Duodenal mucosa (tissue), 2 donors: ENCODE results near the gene NIN.

Source experiments
- H3K27ac ChIP-seq: one replicate; pipeline ENCODE4 v1.7.0; 2013; ENCODE audit warnings: low read depth, low read length
- H3K27me3 ChIP-seq, 2 donors: one replicate each; pipeline ENCODE4 v1.7.0; 2013; ENCODE audit warnings: low read length in 2 of 2, control low read depth in 1 of 2; ENCODE audit not compliant: insufficient read depth in 2 of 2, control insufficient read depth in 1 of 2
- H3K36me3 ChIP-seq, 2 donors: one replicate each; pipeline ENCODE4 v1.7.0; 2013; ENCODE audit warnings: low read length in 2 of 2, control low read depth in 1 of 2; ENCODE audit not compliant: insufficient read depth in 2 of 2, control insufficient read depth in 1 of 2
- H3K4me1 ChIP-seq, 2 donors: one replicate each; pipeline ENCODE4 v1.7.0; 2013; ENCODE audit warnings: low read length in 2 of 2, control low read depth in 1 of 2; ENCODE audit not compliant: insufficient read depth in 2 of 2, control insufficient read depth in 1 of 2
- H3K4me3 ChIP-seq, 2 donors: one replicate each; pipeline ENCODE4 v1.7.0; 2013; ENCODE audit warnings: low read length in 2 of 2, low read depth in 1 of 2
- H3K9ac ChIP-seq, 2 donors: one replicate each; pipeline ENCODE4 v1.7.0; 2013; ENCODE audit warnings: low read length in 2 of 2, low read depth in 1 of 2
- H3K9me3 ChIP-seq, 2 donors: one replicate each; pipeline ENCODE4 v1.7.0; 2013; ENCODE audit warnings: low read length in 2 of 2, control low read depth in 1 of 2; ENCODE audit not compliant: control insufficient read depth in 1 of 2

Gene NIN

DNA sequence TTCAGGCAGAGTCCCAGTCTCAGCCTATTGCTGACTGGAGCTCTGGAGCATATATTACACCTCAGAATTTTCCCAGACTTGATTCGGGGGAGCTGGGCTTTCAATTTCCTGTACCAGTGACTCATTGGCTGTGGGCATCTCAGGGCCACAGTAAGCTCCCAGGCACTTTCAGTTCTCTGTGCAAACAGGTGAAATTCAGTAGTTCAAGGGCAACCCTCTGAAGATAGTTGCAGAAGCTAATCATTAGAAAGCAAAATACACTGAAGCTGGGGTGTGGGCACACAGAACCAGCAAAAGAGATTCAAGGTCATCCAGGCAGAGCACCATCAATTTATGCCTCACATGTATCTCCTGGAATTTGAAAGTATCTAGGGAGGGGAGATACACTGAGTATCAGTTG is 8.1 kb upstream of the NIN start:
- Histone ChIP-seq H3K27me3 (peaks cover 0 to 7% of the 10 kb centered on the region in 2 donors), H3K4me1 (no peaks in the 10 kb centered on the region), H3K9ac (no peak overlapping the region), H3K36me3 (no peaks in the 10 kb centered on the region), H3K4me3 (no peak overlapping the region), H3K9me3 (no peaks in the 10 kb centered on the region), H3K27ac (no peak overlapping the region)

DNA sequence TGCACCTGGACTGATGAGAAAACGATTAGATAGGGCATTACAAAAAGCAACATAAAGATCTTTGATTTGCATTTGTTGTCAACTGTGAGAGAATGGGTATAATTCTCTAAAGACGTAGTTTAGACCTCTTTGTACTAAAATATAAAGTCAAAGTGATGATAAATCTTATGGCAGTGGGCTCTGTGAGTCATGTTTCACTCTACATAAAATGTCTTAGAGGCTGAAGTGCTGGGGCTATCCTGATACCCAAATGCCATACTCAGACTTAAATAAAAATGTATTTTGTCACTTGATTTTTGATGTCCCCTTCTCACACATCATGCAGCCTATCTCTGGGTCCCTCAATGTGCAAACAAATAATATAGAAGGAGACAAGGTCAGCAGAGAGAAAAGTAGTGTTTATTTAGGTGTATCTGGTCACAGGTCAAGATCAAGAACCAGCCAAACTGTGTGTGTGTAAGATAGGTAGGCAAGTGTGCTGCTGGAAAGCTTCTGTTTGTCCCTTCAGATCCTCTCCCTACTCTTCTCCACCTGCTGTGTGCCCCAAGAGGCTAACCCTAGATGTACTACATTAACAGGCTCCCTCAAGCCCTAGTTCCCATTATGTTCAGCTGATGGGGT is 7.0 kb upstream of the NIN start:
- no peak overlapping the region for H3K27ac ChIP-seq
- H3K9me3 ChIP-seq, result no peaks in the 10 kb centered on the region
- no peak overlapping the region for H3K4me3 ChIP-seq

GRCh38 chr14:50837271-50837670 is 6.3 kb upstream of the NIN start:
- no peak overlapping the region for H3K9ac ChIP-seq
- H3K27me3 ChIP-seq, result peaks cover 5 to 11% of the 10 kb centered on the region in 2 donors
- H3K4me3 ChIP-seq, result no peak overlapping the region
- no peak overlapping the region for H3K27ac ChIP-seq
- H3K9me3 ChIP-seq, result no peaks in the 10 kb centered on the region
- no peaks in the 10 kb centered on the region for H3K4me1 ChIP-seq
- H3K36me3 ChIP-seq, result no peaks in the 10 kb centered on the region

More for the DNA sequence above, 7.0 kb upstream of the NIN start:
- H3K4me1 ChIP-seq, result no peaks in the 10 kb centered on the region
- no peaks in the 10 kb centered on the region for H3K36me3 ChIP-seq
- H3K9ac ChIP-seq, result no peak overlapping the region
- peaks cover 0 to 7% of the 10 kb centered on the region in 2 donors for H3K27me3 ChIP-seq

GRCh38 chr14:50836515-50836914 is 5.6 kb upstream of the NIN start:
- Histone ChIP-seq H3K27me3 (peaks cover 5 to 11% of the 10 kb centered on the region in 2 donors), H3K9me3 (no peaks in the 10 kb centered on the region), H3K9ac (no peak overlapping the region), H3K4me3 (no peak overlapping the region), H3K36me3 (no peaks in the 10 kb centered on the region), H3K4me1 (peaks cover 3 to 7% of the 10 kb centered on the region in 2 donors), H3K27ac (no peak overlapping the region)

- no peaks in the 10 kb centered on the region for H3K9me3 ChIP-seq
- no peaks in the 10 kb centered on the region for H3K36me3 ChIP-seq
- no peak overlapping the region for H3K27ac ChIP-seq
- H3K4me3 ChIP-seq, result no peak overlapping the region
- H3K4me1 ChIP-seq, result peaks cover 4 to 9% of the 10 kb centered on the region in 2 donors
- peaks cover 5 to 11% of the 10 kb centered on the region in 2 donors for H3K27me3 ChIP-seq
- H3K9ac ChIP-seq, result no peak overlapping the region
Observed at GRCh38 chr14:50835280-50835679, 4.3 kb upstream of the NIN start.

DNA sequence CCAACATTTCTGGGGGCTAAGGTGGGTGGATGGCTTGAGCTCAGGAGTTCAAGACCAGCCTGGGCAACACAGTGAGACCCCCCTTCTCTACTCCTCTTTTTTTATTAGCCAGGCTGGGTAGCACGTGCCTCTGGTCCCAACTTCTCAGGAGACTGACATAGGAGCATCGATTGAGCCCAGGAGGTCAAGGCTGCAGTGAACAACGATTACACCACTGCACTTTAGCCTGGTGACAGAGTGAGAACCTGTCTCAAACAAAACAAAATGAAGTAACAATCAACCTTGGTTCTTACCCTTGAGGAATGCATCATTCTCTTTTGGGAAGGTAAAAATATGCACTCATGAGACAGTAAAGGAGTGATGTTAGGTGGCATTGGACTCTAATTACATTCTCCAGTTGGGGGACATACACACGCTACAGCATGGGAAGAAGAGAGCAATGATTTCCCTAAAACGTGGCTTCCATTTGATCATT is 3.9 kb upstream of the NIN start:
- no peak overlapping the region for H3K4me3 ChIP-seq
- H3K4me1 ChIP-seq, result peaks cover 8 to 9% of the 10 kb centered on the region in 2 donors
- no peaks in the 10 kb centered on the region for H3K9me3 ChIP-seq
- H3K9ac ChIP-seq, result no peak overlapping the region
- no peaks in the 10 kb centered on the region for H3K36me3 ChIP-seq
- H3K27me3 ChIP-seq, result peaks cover 5 to 8% of the 10 kb centered on the region in 2 donors
- no peak overlapping the region for H3K27ac ChIP-seq

- H3K27ac ChIP-seq, result no peak overlapping the region
- peaks cover 18 to 19% of the 10 kb centered on the region in 2 donors for H3K4me1 ChIP-seq
- H3K27me3 ChIP-seq, result peaks cover 4 to 5% of the 10 kb centered on the region in 2 donors
- no peak overlapping the region for H3K4me3 ChIP-seq
- H3K36me3 ChIP-seq, result no peaks in the 10 kb centered on the region
- no peak overlapping the region for H3K9ac ChIP-seq
- H3K9me3 ChIP-seq, result no peaks in the 10 kb centered on the region
Observed at GRCh38 chr14:50832935-50833630, 2.1 kb upstream of the NIN start.

GRCh38 chr14:50831726-50832168 is 785 bp upstream of the NIN start:
- no peaks in the 10 kb centered on the region for H3K36me3 ChIP-seq
- peak overlapping the region; percentile 70 to 88 for H3K4me3 ChIP-seq
- peaks cover 18 to 19% of the 10 kb centered on the region in 2 donors for H3K4me1 ChIP-seq
- H3K27me3 ChIP-seq, result peaks cover 4 to 5% of the 10 kb centered on the region in 2 donors
- peak overlapping the region; percentile 69 for H3K27ac ChIP-seq
- peak overlapping the region; percentile 56 to 75 for H3K9ac ChIP-seq
- no peaks in the 10 kb centered on the region for H3K9me3 ChIP-seq

GRCh38 chr14:50830044-50830931 is 674 bp downstream of the NIN start:
- no peaks in the 10 kb centered on the region for H3K9me3 ChIP-seq
- peak overlapping the region; percentile 7 to 63 for H3K9ac ChIP-seq
- peak overlapping the region; percentile 60 for H3K27ac ChIP-seq
- peak overlapping the region; percentile 73 to 82 for H3K4me3 ChIP-seq
- H3K27me3 ChIP-seq, result peaks cover 4 to 5% of the 10 kb centered on the region in 2 donors
- H3K4me1 ChIP-seq, result peaks cover 18 to 19% of the 10 kb centered on the region in 2 donors
- no peaks in the 10 kb centered on the region for H3K36me3 ChIP-seq
